HG03439 (cell line): Measurements from ENCODE around the gene CNTN4.

Experiments used
- ATAC-seq: cut with Tn5 transposase; IDR thresholded peaks from one replicate; pipeline ENCODE4 v1.9.1; 2021; ENCODE audit warnings: mild to moderate bottlenecking, moderate library complexity; ENCODE audit not compliant: unreplicated experiment

CNTN4 gene

GRCh38 chr3:2657971-2658370 lies 559.3 kb downstream of the CNTN4 start:
- ATAC-seq: no peak

- no peak for ATAC-seq
Observed at GRCh38 chr3:2659896-2660295, 561.2 kb downstream of the CNTN4 start.

GRCh38 chr3:2661078-2661477 lies 562.4 kb downstream of the CNTN4 start:
- no peak for ATAC-seq

GRCh38 chr3:2677501-2677900 lies 578.8 kb downstream of the CNTN4 start:
- ATAC-seq: no peak

GRCh38 chr3:2680236-2680635 lies 581.6 kb downstream of the CNTN4 start:
- no peak for ATAC-seq

GRCh38 chr3:2684046-2684445 lies 585.4 kb downstream of the CNTN4 start:
- no peak for ATAC-seq

- no peak for ATAC-seq
Observed at GRCh38 chr3:2686816-2687502, 588.3 kb downstream of the CNTN4 start.

- no peak for ATAC-seq
Observed at GRCh38 chr3:2697589-2697988, 598.9 kb downstream of the CNTN4 start.

GRCh38 chr3:2701471-2701870 lies 602.8 kb downstream of the CNTN4 start:
- ATAC-seq: no peak

GRCh38 chr3:2706144-2706835 lies 607.6 kb downstream of the CNTN4 start:
- no peak for ATAC-seq

GRCh38 chr3:2706836-2707210 lies 608.2 kb downstream of the CNTN4 start:
- ATAC-seq: no peak

- no peak for ATAC-seq
Observed at GRCh38 chr3:2711081-2711480, 612.4 kb downstream of the CNTN4 start.

- no peak for ATAC-seq
Observed at GRCh38 chr3:2713923-2714322, 615.3 kb downstream of the CNTN4 start.

GRCh38 chr3:2714834-2715233 lies 616.2 kb downstream of the CNTN4 start:
- no peak for ATAC-seq

- no peak for ATAC-seq
Observed at GRCh38 chr3:2727101-2727500, 628.4 kb downstream of the CNTN4 start.

GRCh38 chr3:2727610-2728318 lies 629.1 kb downstream of the CNTN4 start:
- no peak for ATAC-seq

- ATAC-seq: no peak
Observed at GRCh38 chr3:2731843-2732242, 633.2 kb downstream of the CNTN4 start.

GRCh38 chr3:2735392-2735894 lies 636.8 kb downstream of the CNTN4 start:
- ATAC-seq: no peak

- no peak for ATAC-seq
Observed at GRCh38 chr3:2741516-2741915, 642.9 kb downstream of the CNTN4 start.

GRCh38 chr3:2765002-2765579 lies 666.4 kb downstream of the CNTN4 start:
- no peak for ATAC-seq

- ATAC-seq: no peak
Observed at GRCh38 chr3:2770451-2770850, 671.8 kb downstream of the CNTN4 start.

- no peak for ATAC-seq
Observed at GRCh38 chr3:2771193-2771592, 672.5 kb downstream of the CNTN4 start.
